Stimulated activated CD8-positive, alpha-beta memory T cell treated with anti-CD3 and anti-CD28 coated beads, Interleukin-4, amount 100 ng/mL, for 1 hour (primary cell): ENCODE measurements around the gene ADAMTS8.

Experiments used
- DNase-seq, 2 donors: peaks; one replicate each; pipeline ENCODE4 v3.0.0-alpha.2; 2020; ENCODE audit warnings: low read depth in 2 of 2, low spot score in 1 of 2

ADAMTS8 gene

GRCh38 chr11:130420478-130421198 is 7.8 kb downstream of the ADAMTS8 start:
- DNase-seq: no peak

GRCh38 chr11:130418756-130419155 is 9.7 kb downstream of the ADAMTS8 start:
- DNase-seq: no peak

- no peak for DNase-seq
Measured at GRCh38 chr11:130418210-130418609, 10.2 kb downstream of the ADAMTS8 start.

- no peak for DNase-seq
Measured at GRCh38 chr11:130416906-130417305, 11.5 kb downstream of the ADAMTS8 start.

GRCh38 chr11:130416530-130416882 is 11.9 kb downstream of the ADAMTS8 start:
- DNase-seq: no peak

GRCh38 chr11:130415731-130416529 is 12.5 kb downstream of the ADAMTS8 start:
- DNase-seq: no peak

- no peak for DNase-seq
Measured at GRCh38 chr11:130414107-130415080, 14.0 kb downstream of the ADAMTS8 start.

- no peak for DNase-seq
Measured at GRCh38 chr11:130413405-130414106, 14.9 kb downstream of the ADAMTS8 start.

GRCh38 chr11:130411223-130411622 is 17.2 kb downstream of the ADAMTS8 start:
- no peak for DNase-seq

- DNase-seq: no peak
Measured at GRCh38 chr11:130409594-130410388, 18.6 kb downstream of the ADAMTS8 start.

- DNase-seq: no peak
Measured at GRCh38 chr11:130408901-130409300, 19.5 kb downstream of the ADAMTS8 start.

- DNase-seq: no peak
Measured at GRCh38 chr11:130408401-130408890, 20.0 kb downstream of the ADAMTS8 start.

- DNase-seq: no peak
Measured at GRCh38 chr11:130407978-130408377, 20.4 kb downstream of the ADAMTS8 start.

- no peak for DNase-seq
Measured at GRCh38 chr11:130405428-130405827, 23.0 kb downstream of the ADAMTS8 start.

GRCh38 chr11:130404727-130405126 is 23.7 kb downstream of the ADAMTS8 start:
- no peak for DNase-seq

GRCh38 chr11:130403967-130404366 is 24.4 kb downstream of the ADAMTS8 start:
- DNase-seq: no peak

- DNase-seq: no peak
Measured at GRCh38 chr11:130403271-130403804, 25.1 kb downstream of the ADAMTS8 start.

- DNase-seq: no peak
Measured at GRCh38 chr11:130402570-130402969, 25.8 kb downstream of the ADAMTS8 start.

- no peak for DNase-seq
Measured at GRCh38 chr11:130400781-130401483, 27.5 kb downstream of the ADAMTS8 start.
